ENCODE measurements around the gene C5. TPM values are rescaled to one million over a fixed set of nuclear protein-coding genes. Genes with fewer than 3 reads are reported as not detected.

Gene C5
- total RNA-seq, 1 experiment from 2014 or later, result 5.6 TPM

DNA sequence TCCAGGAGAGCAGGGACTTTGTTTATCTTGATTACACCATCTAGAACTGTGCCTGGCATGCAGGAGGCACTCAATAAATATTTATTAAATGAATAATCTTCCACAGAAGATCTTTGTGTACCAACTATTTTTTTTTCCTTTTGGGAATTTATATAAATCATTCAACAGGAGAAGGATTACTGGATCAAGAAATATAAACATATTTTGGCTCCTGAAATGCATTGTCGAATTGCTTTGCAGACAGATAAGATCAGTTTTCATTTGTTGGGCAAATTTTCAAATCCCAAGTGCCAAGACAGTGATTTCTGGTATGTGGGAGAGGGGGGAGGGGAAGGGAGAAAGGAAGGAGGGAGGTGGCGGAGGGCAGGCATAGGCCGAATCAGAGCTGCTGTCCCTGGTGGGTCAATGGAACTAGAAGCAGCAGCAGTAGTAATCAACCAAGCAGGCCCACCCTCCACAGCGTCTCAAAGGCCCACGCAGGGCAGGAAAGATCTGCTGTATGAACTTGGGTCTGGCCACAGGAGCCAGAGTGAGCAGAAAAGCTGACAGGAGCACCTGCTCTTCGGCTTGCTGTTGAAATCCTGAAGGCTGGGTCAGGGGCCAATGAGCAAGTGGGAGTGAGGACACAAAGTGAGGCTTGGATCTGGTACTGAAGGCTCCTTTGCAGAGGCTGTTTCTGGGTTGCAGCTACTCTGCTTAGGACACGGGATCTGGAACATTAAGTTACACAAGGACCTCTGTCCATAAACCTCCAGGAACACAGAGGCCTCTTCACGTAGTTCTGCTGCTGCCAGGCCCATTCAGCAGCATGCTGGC is 107.7 kb downstream of the C5 start:
- peak; percentile 59 for DNase-seq (ENCODE audit: low read depth)

DNA sequence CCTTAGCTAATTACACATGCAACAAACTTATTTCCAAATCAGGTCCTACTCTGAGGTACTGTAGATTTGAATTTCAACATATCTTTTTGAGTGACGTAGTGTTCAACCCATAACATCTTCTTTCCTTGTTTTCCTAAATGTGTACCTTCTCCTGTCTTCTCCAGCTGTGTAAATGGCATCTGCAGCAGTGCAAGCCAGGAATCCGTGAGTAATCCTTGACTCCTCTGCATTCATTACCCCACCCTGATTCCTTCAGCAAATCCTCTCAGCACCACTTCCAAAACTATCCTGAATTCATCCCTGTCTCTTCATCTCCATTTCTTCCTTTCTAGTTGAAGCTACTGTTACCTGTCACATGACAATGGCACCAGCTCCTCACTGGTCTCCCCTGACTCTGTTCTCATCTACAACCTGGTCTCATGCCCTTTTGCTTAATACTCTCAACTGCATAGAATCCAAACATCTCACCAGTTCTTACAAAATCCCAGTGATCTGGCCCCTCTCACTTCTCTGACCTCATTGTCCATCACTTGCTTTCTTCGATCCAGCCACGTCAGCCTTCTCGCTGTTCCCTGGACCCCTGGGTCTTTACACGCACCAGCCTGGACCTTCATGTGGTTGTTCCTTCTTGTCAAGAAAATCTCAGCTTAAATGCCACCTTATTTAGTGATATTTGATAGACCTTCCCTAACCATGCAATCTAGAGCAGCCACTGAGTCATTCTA is 108.9 kb downstream of the C5 start:
- peak; percentile 37 for DNase-seq (ENCODE audit: low read depth)

DNA sequence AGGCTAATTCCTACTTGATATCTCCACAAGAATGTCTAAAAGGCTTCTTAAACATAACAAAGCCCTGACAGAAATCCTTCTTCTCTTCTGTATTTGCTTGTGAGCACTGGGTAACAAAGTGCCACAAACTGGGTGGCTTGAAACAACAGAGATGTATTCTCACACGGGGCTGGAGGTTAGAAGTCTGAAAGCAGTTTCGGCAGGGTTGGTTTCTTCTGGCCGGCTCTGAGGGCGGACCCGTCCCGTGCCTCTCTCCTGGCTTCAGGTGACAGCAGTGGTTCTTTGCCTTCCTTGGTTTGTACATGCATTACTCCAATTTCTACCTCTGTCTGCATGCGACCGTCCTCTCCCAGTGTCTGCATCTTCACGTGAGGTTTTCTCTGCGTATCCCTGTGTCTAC is 109.5 kb downstream of the C5 start:
- DNase-seq (ENCODE audit: low read depth), result no peak

DNA sequence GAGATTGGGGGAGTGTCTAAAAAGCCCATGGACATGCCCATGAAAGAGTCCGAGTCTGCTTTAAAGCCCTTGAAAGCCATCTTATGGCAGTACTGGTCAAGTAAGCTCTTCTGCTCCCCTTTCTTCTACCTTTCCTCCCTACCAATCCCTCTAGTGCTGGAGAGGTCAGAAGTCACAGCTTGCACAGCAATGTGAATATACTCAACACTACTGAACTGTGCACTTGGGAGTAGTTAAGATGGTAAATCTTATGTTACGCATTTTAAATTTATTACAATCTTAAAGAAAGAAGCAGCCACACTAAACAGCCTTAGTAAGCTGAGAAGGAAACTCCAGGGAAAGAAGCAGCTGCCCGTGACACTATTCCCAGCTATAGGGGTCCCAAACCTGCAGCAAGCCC is 111.2 kb downstream of the C5 start:
- DNase-seq (ENCODE audit: low read depth), result no peak

- peak; percentile 40 for DNase-seq (ENCODE audit: low read depth)
Observed at GRCh38 chr9:120937596-120937995, 112.5 kb downstream of the C5 start.

GRCh38 chr9:120937127-120937526 is 112.9 kb downstream of the C5 start:
- no peak for DNase-seq (ENCODE audit: low read depth)

DNA sequence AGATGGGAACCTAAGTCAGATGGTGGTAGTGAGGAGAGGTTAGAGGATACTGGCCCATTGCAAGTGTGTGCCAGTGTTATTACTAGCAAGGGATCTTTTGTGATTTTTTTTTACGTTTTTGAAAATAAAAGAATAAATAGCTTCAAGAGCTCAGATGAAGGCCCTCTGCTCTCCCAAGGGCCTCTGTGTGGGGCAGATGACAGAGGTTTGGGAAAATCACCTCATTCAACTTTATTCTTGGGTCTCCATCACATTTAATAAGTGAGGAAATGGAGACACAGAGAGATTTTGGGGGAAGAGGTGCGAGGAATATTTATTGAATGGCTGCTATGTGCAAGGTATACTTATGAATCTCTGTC is 113.3 kb downstream of the C5 start:
- no peak for DNase-seq (ENCODE audit: low read depth)

- peak; percentile 97 for DNase-seq (ENCODE audit: low read depth)
Observed at GRCh38 chr9:120936011-120936763, 113.9 kb downstream of the C5 start.

GRCh38 chr9:120935383-120935857 is 114.7 kb downstream of the C5 start:
- peak; percentile 98 for DNase-seq (ENCODE audit: low read depth)

- DNase-seq (ENCODE audit: low read depth), result no peak
Observed at GRCh38 chr9:120934281-120934680, 115.8 kb downstream of the C5 start.

DNA sequence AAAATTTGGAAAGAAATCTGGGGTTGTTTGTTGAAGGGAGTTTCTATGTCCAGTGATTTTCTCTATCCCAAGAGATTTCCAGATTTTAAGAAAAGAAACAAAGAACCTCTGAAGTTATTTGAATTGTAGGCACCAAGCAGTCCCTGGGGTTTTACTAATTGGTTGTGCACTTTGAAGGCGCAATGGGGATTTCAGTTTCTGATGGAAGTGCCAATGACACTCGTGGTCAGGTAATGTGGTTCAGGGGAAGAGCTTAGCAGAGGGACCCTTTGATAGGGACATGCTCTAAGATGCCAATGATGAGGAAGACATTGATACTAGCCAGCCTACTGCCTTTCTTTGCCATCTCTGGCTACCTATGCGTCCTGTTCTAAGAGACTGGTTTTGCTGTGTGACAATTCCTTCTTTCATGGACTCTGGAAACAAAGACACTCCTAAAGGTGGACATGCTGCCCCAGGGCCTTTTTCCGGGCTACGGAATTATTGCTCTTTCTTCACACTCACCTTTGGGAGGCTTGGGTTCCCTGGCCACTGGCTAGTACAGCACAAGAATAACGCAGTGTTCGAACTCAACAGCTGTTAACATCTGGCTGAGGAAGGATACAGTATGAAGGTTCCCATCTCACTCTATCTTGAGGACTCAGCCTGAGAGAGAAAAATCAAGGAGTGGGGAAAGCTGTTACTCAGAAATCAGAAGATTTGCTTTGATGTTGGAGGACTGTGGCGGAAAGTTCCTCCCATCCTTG is 116.6 kb downstream of the C5 start:
- DNase-seq (ENCODE audit: low read depth), result no peak

DNA sequence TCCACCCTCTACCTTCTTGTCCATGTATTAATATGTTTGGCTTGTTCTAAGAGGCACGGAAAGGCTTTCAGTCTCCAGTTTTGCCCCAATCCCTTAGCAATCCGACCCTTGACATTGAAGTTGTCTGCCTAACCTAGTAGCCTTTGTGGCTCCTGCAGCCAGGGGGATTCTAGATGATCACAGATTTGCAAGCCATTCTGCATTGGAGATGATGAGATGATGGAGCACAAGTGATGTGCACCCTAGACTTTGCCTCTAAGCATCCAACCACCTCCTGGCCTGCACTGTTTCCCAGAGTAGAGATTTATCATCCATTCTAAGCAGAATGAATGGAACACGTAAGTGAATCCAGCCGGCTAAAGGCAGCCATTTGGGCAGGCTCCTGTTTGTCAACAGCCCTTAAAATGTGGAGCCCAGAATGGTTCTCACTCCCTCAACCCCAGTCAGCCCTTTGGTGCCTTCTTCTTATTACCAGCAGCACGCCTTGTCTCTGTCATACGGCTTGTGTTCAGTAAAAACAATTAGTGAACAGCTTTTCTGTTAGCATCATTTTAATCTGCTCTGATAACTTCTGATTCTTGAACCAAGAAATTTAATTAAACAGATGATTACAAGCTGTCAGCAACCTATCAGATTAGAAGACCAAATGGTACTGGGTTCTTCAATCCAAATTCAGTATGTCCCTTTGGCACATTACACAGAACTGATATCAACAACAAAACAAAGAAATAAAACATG is 117.8 kb downstream of the C5 start:
- no peak for DNase-seq (ENCODE audit: low read depth)

GRCh38 chr9:120931231-120932085 is 118.6 kb downstream of the C5 start:
- peak; percentile 74 for DNase-seq (ENCODE audit: low read depth)

- DNase-seq (ENCODE audit: low read depth), result no peak
Observed at GRCh38 chr9:120929229-120929791, 120.8 kb downstream of the C5 start.

- DNase-seq (ENCODE audit: low read depth), result peak; percentile 36
Observed at GRCh38 chr9:120928483-120929228, 121.4 kb downstream of the C5 start.

GRCh38 chr9:120928015-120928482 is 122.0 kb downstream of the C5 start:
- DNase-seq (ENCODE audit: low read depth), result no peak

GRCh38 chr9:120927269-120928014 is 122.6 kb downstream of the C5 start:
- no peak for DNase-seq (ENCODE audit: low read depth)

GRCh38 chr9:120926397-120926928 is 123.6 kb downstream of the C5 start, which contains the start of gene TRAF1:
TSS of gene TRAF1 (minus strand) at chr9:120926796. CDS start at chr9:120926075, 721 bp downstream.
- no peak for DNase-seq (ENCODE audit: low read depth)
